Endodermal cell (in vitro differentiated cells): ENCODE data around the gene ABLIM1. TPM values are rescaled to one million over a fixed set of nuclear protein-coding genes. Genes with fewer than 3 reads are reported as not detected.

Experiments
- DNase-seq: peaks from one replicate; pipeline ENCODE4 v3.0.0-alpha.2; 2017
- H3K27ac ChIP-seq: 2 replicates; pipeline ENCODE4 v1.5.1; 2013; ENCODE audit warnings: mild to moderate bottlenecking, low read depth, low read length, moderate library complexity
- H3K27me3 ChIP-seq: 2 replicates; pipeline ENCODE4 v1.6.1; 2013; ENCODE audit warnings: mild to moderate bottlenecking, low read length, moderate library complexity; ENCODE audit not compliant: insufficient read depth, control insufficient read depth, poor library complexity, severe bottlenecking
- H3K36me3 ChIP-seq: 2 replicates; pipeline ENCODE4 v1.7.0; 2013; ENCODE audit warnings: mild to moderate bottlenecking, low read length, moderate library complexity; ENCODE audit not compliant: control insufficient read depth, insufficient read depth
- H3K4me1 ChIP-seq: one replicate; pipeline ENCODE4 v1.7.0; 2013; ENCODE audit warnings: low read length; ENCODE audit not compliant: control insufficient read depth, insufficient read depth
- H3K4me3 ChIP-seq: 2 replicates; pipeline ENCODE4 v1.5.1; 2013; ENCODE audit warnings: mild to moderate bottlenecking, low read length, moderate library complexity
- H3K9ac ChIP-seq: 2 replicates; pipeline ENCODE4 v1.6.1; 2013; ENCODE audit warnings: mild to moderate bottlenecking, low read length, moderate library complexity; ENCODE audit not compliant: poor library complexity, severe bottlenecking; ENCODE audit errors: extremely low read depth
- H3K9me3 ChIP-seq: 2 replicates; pipeline ENCODE4 v1.6.1; 2013; ENCODE audit warnings: mild to moderate bottlenecking, low read length, moderate library complexity; ENCODE audit not compliant: control insufficient read depth
- H3K27ac Mint-ChIP-seq: 2 replicates; pipeline ENCODE4 v1.8.0; 2020; ENCODE audit warnings: mixed read lengths
- H3K27me3 Mint-ChIP-seq: 2 replicates; pipeline ENCODE4 v1.8.0; 2021; ENCODE audit warnings: mild to moderate bottlenecking, mixed read lengths; ENCODE audit not compliant: insufficient read depth
- H3K36me3 Mint-ChIP-seq: 2 replicates; pipeline ENCODE4 v1.8.0; 2020; ENCODE audit warnings: low read depth, mixed read lengths
- H3K4me1 Mint-ChIP-seq: 2 replicates; pipeline ENCODE4 v1.8.0; 2020; ENCODE audit warnings: mixed read lengths
- H3K4me3 Mint-ChIP-seq: 2 replicates; pipeline ENCODE4 v1.8.0; 2020; ENCODE audit warnings: mild to moderate bottlenecking, moderate library complexity, mixed read lengths
- H3K9me3 Mint-ChIP-seq: 2 replicates; pipeline ENCODE4 v1.8.0; 2020; ENCODE audit warnings: mild to moderate bottlenecking, mixed read lengths
- CTCF ChIP-seq: fragments of 200-600 bp; sonication (generic); conservative IDR thresholded peaks from 2 replicates; pipeline ENCODE4 v1.5.0; 2021; ENCODE audit warnings: antibody characterized with exemption, mild to moderate bottlenecking
- WGBS, 2 experiments: methylation state at CpG; one replicate each; pipeline versions ENCODE4 v1.1.5 to v1.1.7; 2013; ENCODE audit warnings: missing lambda C conversion rate in 2 of 2, mixed read lengths in 1 of 2; ENCODE audit not compliant: insufficient coverage in 1 of 2, insufficient read length in 1 of 2; 5-methylcytosine and 5-hydroxymethylcytosine counted together
- total RNA-seq, 2 donors: library from RNA; stranded (reverse); fragmentation: NEBNext Ultra II Directional in 1 of 2; extraction: Animal tissue kit (Norgen Biotek cat#: 25700) in 1 of 2; gene quantifications; 2 replicates in 1 of 2; 3 replicates in 1 of 2; pipeline ENCODE4 v1.2.1, GENCODE V29; 2021

The ABLIM1 gene
- total RNA-seq, 2 donors from 2014 or later = 39.3 to 49.3 TPM

DNA sequence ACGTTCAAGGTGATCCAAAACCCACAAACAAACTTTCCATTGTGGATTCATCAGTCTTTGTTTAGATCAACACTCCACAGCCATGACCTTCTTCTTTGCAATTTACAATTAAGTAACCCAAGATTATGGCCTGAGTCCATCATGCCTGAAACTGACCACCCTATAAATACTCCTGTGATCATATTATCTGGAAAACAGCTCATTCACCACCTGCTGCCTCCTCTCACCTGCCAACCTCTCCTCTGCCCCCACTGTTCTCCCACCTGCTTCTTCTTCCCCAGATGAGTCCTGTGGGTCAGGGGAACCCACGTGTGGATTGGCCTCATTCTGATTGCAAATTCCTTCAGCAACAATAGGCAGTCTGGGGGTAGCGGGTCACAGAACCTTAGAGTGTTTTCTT lies 81.4 kb downstream of the ABLIM1 start:
- Mint-ChIP-seq H3K4me3 (no peak overlapping the region), H3K36me3 (no peaks in the 10 kb centered on the region), H3K4me1 (peaks cover 10% of the 10 kb centered on the region), H3K27ac (no peak overlapping the region), H3K27me3 (peaks cover 2% of the 10 kb centered on the region), H3K9me3 (no peaks in the 10 kb centered on the region)
- 74 to 75% methylated on average over 3 of the region's 3 CpGs for WGBS, 2 experiments
- Histone ChIP-seq H3K9ac (no peak overlapping the region), H3K9me3 (no peaks in the 10 kb centered on the region), H3K27ac (no peak overlapping the region), H3K36me3 (no peaks in the 10 kb centered on the region), H3K4me3 (no peak overlapping the region), H3K27me3 (no peaks in the 10 kb centered on the region), H3K4me1 (no peaks in the 10 kb centered on the region)
- TF ChIP-seq CTCF = no peak
- DNase-seq = no peak

DNA sequence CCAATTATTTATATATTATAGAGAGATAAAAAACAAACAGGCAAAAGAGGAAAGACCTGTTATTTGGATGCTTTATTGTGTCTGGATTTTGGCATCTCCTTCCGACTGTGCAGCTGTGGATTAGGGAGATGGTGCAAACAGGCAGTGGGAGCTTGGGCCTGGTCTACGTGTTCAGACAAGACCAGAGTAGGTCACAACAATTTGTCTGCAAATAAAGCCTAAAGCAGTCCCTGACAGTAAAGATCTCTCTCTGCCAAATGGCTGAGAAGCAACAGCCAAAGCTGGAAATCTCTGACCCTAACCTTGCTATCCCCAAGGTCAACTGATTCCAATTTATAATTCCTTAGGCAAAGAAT lies 82.0 kb downstream of the ABLIM1 start:
- H3K4me1 ChIP-seq = no peaks in the 10 kb centered on the region
- no peaks in the 10 kb centered on the region for H3K9me3 ChIP-seq
- Mint-ChIP-seq H3K4me1 (peaks cover 10% of the 10 kb centered on the region), H3K4me3 (no peak overlapping the region), H3K9me3 (no peaks in the 10 kb centered on the region), H3K36me3 (no peaks in the 10 kb centered on the region), H3K27me3 (peaks cover 2% of the 10 kb centered on the region), H3K27ac (no peak overlapping the region)
- TF ChIP-seq CTCF = no peak
- H3K9ac ChIP-seq = no peak overlapping the region
- no peak overlapping the region for H3K27ac ChIP-seq
- 80 to 96% methylated on average over 1 to 2 of the region's 2 CpGs for WGBS, 2 experiments
- H3K27me3 ChIP-seq = no peaks in the 10 kb centered on the region
- no peak overlapping the region for H3K4me3 ChIP-seq
- no peak for DNase-seq
- H3K36me3 ChIP-seq = no peaks in the 10 kb centered on the region

DNA sequence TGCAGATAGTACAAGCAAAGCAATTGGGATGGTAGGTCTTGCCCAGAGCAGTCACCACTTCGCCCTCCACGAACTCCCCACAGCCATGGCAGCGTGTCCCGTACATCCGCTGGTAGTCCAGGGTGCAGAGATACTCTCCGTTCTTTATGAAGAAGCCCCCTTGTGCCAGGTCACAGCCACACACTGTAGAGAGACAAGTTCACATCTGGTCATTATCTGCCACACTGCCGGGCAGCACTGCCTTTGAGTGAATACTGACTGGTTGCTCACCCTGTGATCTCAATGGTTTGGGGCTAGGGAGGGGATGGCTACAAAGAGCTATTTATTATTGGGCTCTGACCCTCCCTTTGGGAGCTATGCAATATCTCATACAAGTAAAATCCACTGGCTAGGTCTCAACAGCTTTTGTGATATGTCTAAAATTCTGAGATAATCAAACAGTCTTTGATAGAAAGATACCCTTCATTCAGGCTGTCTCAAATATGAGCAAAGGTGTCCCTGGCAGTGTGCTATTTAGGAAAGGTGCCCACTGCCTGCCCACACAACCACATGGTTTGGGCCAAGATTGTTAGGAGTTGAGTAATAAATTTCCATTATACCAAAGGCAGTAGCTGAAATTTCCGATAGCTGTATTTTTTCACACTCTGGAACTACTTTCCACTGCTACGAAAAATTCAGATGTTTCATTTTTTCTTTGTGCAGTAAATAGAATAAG lies 82.5 kb downstream of the ABLIM1 start:
- H3K27ac Mint-ChIP-seq = no peak overlapping the region
- no peak overlapping the region for H3K27ac ChIP-seq
- H3K9me3 ChIP-seq = no peaks in the 10 kb centered on the region
- H3K9me3 Mint-ChIP-seq = no peaks in the 10 kb centered on the region
- no peaks in the 10 kb centered on the region for H3K27me3 ChIP-seq
- no peak for DNase-seq
- H3K4me3 ChIP-seq = no peak overlapping the region
- no peak overlapping the region for H3K9ac ChIP-seq
- no peaks in the 10 kb centered on the region for H3K4me1 ChIP-seq
- 88 to 95% methylated on average over 7 to 8 of the region's 9 CpGs for WGBS, 2 experiments
- H3K4me1 Mint-ChIP-seq = peaks cover 10% of the 10 kb centered on the region
- peaks cover 2% of the 10 kb centered on the region for H3K27me3 Mint-ChIP-seq
- no peak for TF ChIP-seq CTCF
- H3K36me3 ChIP-seq = no peaks in the 10 kb centered on the region
- no peak overlapping the region for H3K4me3 Mint-ChIP-seq
- H3K36me3 Mint-ChIP-seq = no peaks in the 10 kb centered on the region
